Stimulated activated CD4-positive, alpha-beta T cell treated with anti-CD3 and anti-CD28 coated beads, Interleukin-4, amount 100 ng/mL, for 48 hours (primary cell): ENCODE results near the gene WDFY2.
"Not testable (repeated sequence)": the region's sequence is repeated elsewhere in the genome, so short reads cannot be mapped to it uniquely, and the experiment has no call there.

Experiments
- DNase-seq, 2 donors: peaks; one replicate each; pipeline ENCODE4 v3.0.0-alpha.2; 2020; ENCODE audit warnings: low read depth in 2 of 2

WDFY2 gene

GRCh38 chr13:51632591-51633362 lies 48.5 kb downstream of the WDFY2 start:
- no peak for DNase-seq

GRCh38 chr13:51635137-51635878 lies 51.0 kb downstream of the WDFY2 start:
- no peak for DNase-seq

- DNase-seq = no peak
Observed at GRCh38 chr13:51636349-51636890, 52.2 kb downstream of the WDFY2 start.

GRCh38 chr13:51637852-51638215 lies 53.6 kb downstream of the WDFY2 start:
- no peak for DNase-seq

GRCh38 chr13:51638216-51638871 lies 54.1 kb downstream of the WDFY2 start:
- DNase-seq = no peak

GRCh38 chr13:51639171-51639570 lies 54.9 kb downstream of the WDFY2 start:
- no peak for DNase-seq

GRCh38 chr13:51640696-51641095 lies 56.4 kb downstream of the WDFY2 start:
- not testable (repeated sequence) for DNase-seq

GRCh38 chr13:51643105-51643881 lies 59.0 kb downstream of the WDFY2 start:
- no peak for DNase-seq

- no peak for DNase-seq
Observed at GRCh38 chr13:51643882-51644281, 59.6 kb downstream of the WDFY2 start.

GRCh38 chr13:51644654-51645053 lies 60.4 kb downstream of the WDFY2 start:
- DNase-seq = no peak

GRCh38 chr13:51645154-51645650 lies 60.9 kb downstream of the WDFY2 start:
- DNase-seq = no peak

GRCh38 chr13:51645761-51646670 lies 61.8 kb downstream of the WDFY2 start:
- no peak for DNase-seq

GRCh38 chr13:51647067-51647466 lies 62.8 kb downstream of the WDFY2 start:
- no peak for DNase-seq

- not testable (repeated sequence) for DNase-seq
Observed at GRCh38 chr13:51652193-51652592, 67.9 kb downstream of the WDFY2 start.

- no peak for DNase-seq
Observed at GRCh38 chr13:51659276-51660127, 75.2 kb downstream of the WDFY2 start.

GRCh38 chr13:51660813-51661212 lies 76.6 kb downstream of the WDFY2 start:
- no peak for DNase-seq

- DNase-seq = no peak
Observed at GRCh38 chr13:51663973-51664957, 80.0 kb downstream of the WDFY2 start.

- no peak for DNase-seq
Observed at GRCh38 chr13:51665456-51665855, 81.2 kb downstream of the WDFY2 start.
